Measurements from ENCODE around the gene ADH4. TPM values are rescaled to one million over a fixed set of nuclear protein-coding genes. Genes with fewer than 3 reads are reported as not detected.

Gene ADH4
- total RNA-seq, 2 donors from 2014 or later, result 0.27 to 0.92 TPM

GRCh38 chr4:99079625-99080295 lies 64.3 kb downstream of the ADH4 start:
- TF ChIP-seq CTCF (IDR thresholded peaks at IDR 0.05), result no peak
- no peak overlapping the region for H3K27ac ChIP-seq
- ATAC-seq (ENCODE audit: insufficient number of reproducible peaks, low FRiP score, low read depth), result no peak
- no peak for DNase-seq (ENCODE audit: low spot score)
- no peaks in the 10 kb centered on the region for H3K27me3 ChIP-seq (replicated peaks; ENCODE audit: insufficient read depth)
- H3K4me1 ChIP-seq (ENCODE audit: control insufficient read depth in 1 of 2, low read depth in 2 of 2), result peaks cover 8 to 32% of the 10 kb centered on the region in 2 donors
- no peak overlapping the region for H3K4me3 ChIP-seq
- peaks cover 47% of the 10 kb centered on the region for H3K36me3 ChIP-seq
- H3K9me3 ChIP-seq, result no peaks in the 10 kb centered on the region

DNA sequence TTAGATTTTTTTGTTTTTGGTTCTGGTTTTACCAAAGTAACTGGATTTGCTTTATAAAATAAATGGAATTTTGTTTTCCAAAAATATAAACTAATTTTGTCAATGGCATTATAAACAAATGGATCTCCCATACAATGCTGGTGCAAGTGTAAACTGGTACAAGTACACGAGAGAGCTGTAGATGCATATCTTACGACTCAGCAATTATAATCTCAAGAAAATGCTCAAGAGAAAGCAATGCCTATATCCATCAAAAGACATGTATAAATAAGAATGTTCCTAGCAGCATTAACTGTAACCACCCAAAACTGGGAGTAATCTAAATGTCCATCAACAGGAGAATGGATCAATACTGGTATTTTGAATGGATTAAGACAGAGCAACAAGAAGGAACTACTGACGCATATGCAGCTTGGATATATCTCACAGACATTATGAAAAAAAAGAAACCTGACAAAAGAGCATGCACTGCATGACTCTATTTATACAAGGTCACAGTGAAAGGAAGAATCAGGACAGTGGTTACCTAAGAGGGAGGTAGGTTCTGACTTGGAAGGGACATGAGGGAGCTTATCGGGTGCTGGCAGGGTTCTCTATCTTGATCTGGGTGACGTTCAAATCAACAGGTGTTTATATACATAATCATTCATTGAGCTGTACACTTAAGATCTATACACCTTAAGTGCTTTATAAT lies 65.0 kb downstream of the ADH4 start:
- no peak for ATAC-seq (ENCODE audit: insufficient number of reproducible peaks, low FRiP score, low read depth)

GRCh38 chr4:99078336-99078735 lies 65.8 kb downstream of the ADH4 start:
- Histone ChIP-seq H3K36me3 (peaks cover 44% of the 10 kb centered on the region), H3K27ac (no peak overlapping the region), H3K4me1 (ENCODE audit: control insufficient read depth in 1 of 2, low read depth in 2 of 2) (peaks cover 4 to 23% of the 10 kb centered on the region in 2 donors), H3K27me3 (replicated peaks; ENCODE audit: insufficient read depth) (no peaks in the 10 kb centered on the region), H3K9me3 (no peaks in the 10 kb centered on the region), H3K4me3 (no peak overlapping the region)
- DNase-seq (ENCODE audit: low spot score) (no peak), ATAC-seq (ENCODE audit: insufficient number of reproducible peaks, low FRiP score, low read depth) (no peak)
- TF ChIP-seq CTCF (IDR thresholded peaks at IDR 0.05), result no peak

More for the DNA sequence above, 65.0 kb downstream of the ADH4 start:
- Histone ChIP-seq H3K27ac (no peak overlapping the region), H3K36me3 (peaks cover 44% of the 10 kb centered on the region), H3K9me3 (no peaks in the 10 kb centered on the region), H3K4me3 (no peak overlapping the region), H3K4me1 (ENCODE audit: control insufficient read depth in 1 of 2, low read depth in 2 of 2) (peaks cover 4 to 26% of the 10 kb centered on the region in 2 donors), H3K27me3 (replicated peaks; ENCODE audit: insufficient read depth) (no peaks in the 10 kb centered on the region)
- TF ChIP-seq CTCF (IDR thresholded peaks at IDR 0.05), result no peak
- DNase-seq (ENCODE audit: low spot score), result no peak

DNA sequence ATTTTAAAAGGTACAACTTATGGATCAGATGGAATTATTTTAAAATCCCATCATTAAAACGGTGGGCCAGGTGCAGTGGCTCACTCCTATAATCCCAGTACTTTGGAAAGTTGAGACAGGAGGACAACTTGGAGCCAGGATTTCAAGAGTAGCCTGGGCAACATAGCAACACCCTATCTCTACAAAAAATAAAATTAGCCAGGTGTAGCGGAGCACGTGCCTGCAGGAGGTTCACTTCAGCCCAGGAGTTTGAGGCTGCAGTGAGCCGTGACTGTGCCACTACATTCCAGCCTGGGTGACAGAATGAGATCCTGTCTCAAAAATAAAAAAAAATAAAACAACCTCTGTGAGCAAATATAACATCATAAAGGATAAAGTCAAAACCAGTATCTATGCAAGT lies 66.9 kb downstream of the ADH4 start:
- no peak for TF ChIP-seq CTCF (IDR thresholded peaks at IDR 0.05)
- H3K27me3 ChIP-seq (replicated peaks; ENCODE audit: insufficient read depth), result no peaks in the 10 kb centered on the region
- no peak overlapping the region for H3K27ac ChIP-seq
- no peaks in the 10 kb centered on the region for H3K9me3 ChIP-seq
- ATAC-seq (ENCODE audit: insufficient number of reproducible peaks, low FRiP score, low read depth), result no peak
- peaks cover 4 to 13% of the 10 kb centered on the region in 2 donors for H3K4me1 ChIP-seq (ENCODE audit: control insufficient read depth in 1 of 2, low read depth in 2 of 2)
- H3K4me3 ChIP-seq, result no peak overlapping the region
- DNase-seq (ENCODE audit: low spot score), result no peak
- H3K36me3 ChIP-seq, result peaks cover 45% of the 10 kb centered on the region

DNA sequence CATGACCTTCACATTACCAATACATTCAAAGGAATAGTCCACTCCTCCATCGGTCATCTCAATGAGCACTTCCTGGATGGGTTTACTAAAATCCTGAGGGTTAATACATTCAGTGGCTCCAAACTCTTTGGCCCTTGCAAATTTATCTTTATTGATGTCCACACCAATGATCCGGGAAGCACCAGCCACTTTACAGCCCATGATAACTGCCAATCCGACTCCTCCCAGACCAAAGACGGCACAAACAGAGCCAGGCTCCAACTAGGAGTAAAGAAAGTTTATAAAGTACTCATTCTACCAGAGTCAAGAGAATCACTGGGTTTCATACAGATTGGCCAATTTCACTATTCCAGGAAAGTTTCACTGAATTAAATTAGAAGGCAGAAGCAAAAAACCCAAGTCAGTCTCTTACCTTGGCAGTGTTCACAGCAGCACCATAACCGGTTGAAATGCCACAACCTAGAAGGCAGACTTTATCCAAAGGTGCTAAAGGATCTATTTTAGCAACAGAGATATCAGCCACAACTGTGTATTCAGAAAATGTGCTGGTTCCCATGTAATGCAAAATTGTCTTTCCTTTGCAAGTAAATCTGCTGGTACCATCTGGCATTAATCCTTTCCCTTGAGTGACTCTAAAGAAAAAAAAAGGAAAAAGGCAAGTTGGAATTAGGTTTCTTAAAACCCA lies 67.7 kb downstream of the ADH4 start:
- TF ChIP-seq CTCF (IDR thresholded peaks at IDR 0.05), result no peak
- ATAC-seq (ENCODE audit: insufficient number of reproducible peaks, low FRiP score, low read depth) (no peak), DNase-seq (ENCODE audit: low spot score) (no peak)
- no peak overlapping the region for H3K27ac ChIP-seq
- H3K36me3 ChIP-seq, result peaks cover 51% of the 10 kb centered on the region
- H3K4me1 ChIP-seq (ENCODE audit: control insufficient read depth in 1 of 2, low read depth in 2 of 2), result peaks cover 3 to 12% of the 10 kb centered on the region in 2 donors
- no peak overlapping the region for H3K4me3 ChIP-seq
- H3K27me3 ChIP-seq (replicated peaks; ENCODE audit: insufficient read depth), result no peaks in the 10 kb centered on the region
- H3K9me3 ChIP-seq, result no peaks in the 10 kb centered on the region

Data from thoracic aorta (tissue), 2 donors.